Ovary (tissue), 9 donors: ENCODE data around the gene TRIOBP. TPM values are rescaled to one million over a fixed set of nuclear protein-coding genes. Genes with fewer than 3 reads are reported as not detected.
A peak's percentile ranks its signal among the peaks of the same experiment; 100 is the strongest.

Experiments
- DNase-seq, 5 donors: peaks; one replicate each; pipeline ENCODE4 v3.0.0-alpha.2; 2019 to 2020
- H3K27ac ChIP-seq, 2 donors: fragments of 200-600 bp; one replicate each; pipeline versions ENCODE4 v1.5.1 to v1.8.0; 2019 to 2022
- H3K27me3 ChIP-seq: fragments of 200-600 bp; one replicate; pipeline ENCODE4 v1.8.0; 2022
- H3K36me3 ChIP-seq: fragments of 200-600 bp; sonication (generic); one replicate; pipeline ENCODE4 v1.5.1; 2019
- H3K4me1 ChIP-seq: one replicate; pipeline ENCODE4 v1.8.1; 2013; ENCODE audit warnings: mild to moderate bottlenecking, moderate library complexity; ENCODE audit not compliant: insufficient read depth
- H3K4me3 ChIP-seq: fragments of 200-600 bp; sonication (generic); one replicate; pipeline ENCODE4 v1.5.1; 2017
- H3K9me3 ChIP-seq, 2 donors: fragments of 200-600 bp in 1 of 2; sonication (generic) in 1 of 2; one replicate each; pipeline versions ENCODE4 v1.5.1 to v1.8.1; 2013 to 2019; ENCODE audit warnings: mild to moderate bottlenecking in 1 of 2, moderate library complexity in 1 of 2
- CTCF ChIP-seq, 3 donors: fragments of 450-650 bp in 2 of 3; fragments of 200-600 bp in 1 of 3; IDR thresholded peaks; one replicate each; pipeline versions ENCODE4 v1.5.1 to v1.8.0; 2016 to 2022; ENCODE audit warnings: antibody characterized with exemption in 3 of 3, mild to moderate bottlenecking in 1 of 3
- EP300 ChIP-seq: sonication (generic); formaldehyde crosslinking; IDR thresholded peaks from one replicate; pipeline ENCODE4 v1.6.1; 2017; ENCODE audit warnings: antibody characterized with exemption
- POLR2A ChIP-seq: fragments of 450-650 bp; IDR thresholded peaks from one replicate; pipeline ENCODE4 v1.6.1; 2017; ENCODE audit warnings: antibody characterized with exemption, mild to moderate bottlenecking, moderate library complexity
- WGBS, 3 donors: extraction: QIAGEN DNeasy Blood & Tissue Kit in 1 of 3; methylation state at CpG; one replicate each; pipeline versions ENCODE4 v1.1.5 to v1.1.7; 2013 to 2017; 5-methylcytosine and 5-hydroxymethylcytosine counted together
- intact Hi-C, 4 donors: fragments of 100-400 bp; cut with DNase I; formaldehyde crosslinking; loops; one replicate each; pipeline versions ENCODE4 v1.11.0 to v1.15.1; 2022 to 2023
- polyA plus RNA-seq, 2 donors: library from polyadenylated mRNA; stranded (reverse); fragments of 200-250 nt in 1 of 2; fragments of 350-450 nt in 1 of 2; fragmentation: Illumina TruSeq in 1 of 2; extraction: RNeasy Lipid Tissue Mini Kit (QIAGEN cat#74804) in 1 of 2; gene quantifications; one replicate each; pipeline ENCODE4 v1.2.3, GENCODE V29; 2013 to 2014
- total RNA-seq, 7 donors: library from RNA; depleted of rRNA in 2 of 7; stranded (reverse); fragments of >200 nt in 2 of 7; fragmentation: NEBNext Ultra II Directional in 3 of 7; extraction: Animal tissue kit (Norgen Biotek cat#: 25700) in 3 of 7; gene quantifications; one replicate each; pipeline versions ENCODE4 v1.1.0 to v1.2.4, GENCODE V29; 2016 to 2023
- donor health status: DM: no; HTN: no; CAD: no; lungs with moderate emphysema.
- donor health status: DM: no; HTN: no; CAD: no.
- donor health status: Bipolar disorder and iron deficiency.
- donor health status: DM: yes; HTN: yes; CAD: no.
- donor health status: DM: no; HTN: no; CAD: no.
- donor health status: DM: yes; HTN: yes; CAD: no.

Gene TRIOBP
- total and polyA plus RNA-seq, 9 donors: 19.5 to 175 (median 86.8) TPM

- TF ChIP-seq EP300 (no peak), POLR2A (no peak), CTCF (IDR thresholded peaks at IDR 0.05) (no peak)
- Histone ChIP-seq H3K4me3 (no peak overlapping the region), H3K36me3 (no peaks in the 10 kb centered on the region), H3K9me3 (no peaks in the 10 kb centered on the region), H3K27ac (no peak overlapping the region), H3K27me3 (no peaks in the 10 kb centered on the region), H3K4me1 (peaks cover 6% of the 10 kb centered on the region)
- peak in 2 of 5 donors; percentile 31 to 68 for DNase-seq
- intact Hi-C loops: loop anchor here in 1 of 4 donors (5.0 kb wide), 1 partner anchor 138 kb away; no protein-coding TSS in a partner anchor
- 32 to 65% (median 33%) methylated on average over 16 of the region's 16 CpGs for WGBS, 3 donors
Observed at GRCh38 chr22:37664249-37665101, 32.4 kb upstream of the TRIOBP start.

GRCh38 chr22:37665487-37665886 lies 31.4 kb upstream of the TRIOBP start:
- intact Hi-C loops: no loop called here
- Histone ChIP-seq H3K27ac (no peak overlapping the region), H3K4me1 (peaks cover 3% of the 10 kb centered on the region), H3K9me3 (no peaks in the 10 kb centered on the region), H3K27me3 (no peaks in the 10 kb centered on the region), H3K4me3 (no peak overlapping the region), H3K36me3 (no peaks in the 10 kb centered on the region)
- 90 to 93% (median 90%) methylated on average over 24 of the region's 24 CpGs for WGBS, 3 donors
- DNase-seq: no peak
- TF ChIP-seq EP300 (no peak), CTCF (IDR thresholded peaks at IDR 0.05) (no peak)

GRCh38 chr22:37669586-37669985 lies 27.3 kb upstream of the TRIOBP start:
- Histone ChIP-seq H3K27me3 (no peaks in the 10 kb centered on the region), H3K27ac (no peak overlapping the region), H3K4me3 (no peak overlapping the region), H3K9me3 (no peaks in the 10 kb centered on the region), H3K36me3 (no peaks in the 10 kb centered on the region), H3K4me1 (peaks cover 9% of the 10 kb centered on the region)
- intact Hi-C loops: no loop called here
- WGBS, 3 donors: 30 to 54% (median 33%) methylated on average over 6 of the region's 6 CpGs
- DNase-seq: no peak
- TF ChIP-seq CTCF (IDR thresholded peaks at IDR 0.05): no peak
- no peak for TF ChIP-seq POLR2A
- TF ChIP-seq EP300: no peak

GRCh38 chr22:37672206-37672919 lies 24.5 kb upstream of the TRIOBP start:
- intact Hi-C loops: loop anchor here in 2 of 4 donors (5.0 to 10.0 kb wide), 2 partner anchors 48 to 50 kb away; no protein-coding TSS in a partner anchor
- no peaks in the 10 kb centered on the region for H3K36me3 ChIP-seq
- H3K4me3 ChIP-seq: no peak overlapping the region
- H3K9me3 ChIP-seq: no peaks in the 10 kb centered on the region
- H3K4me1 ChIP-seq: peaks cover 8% of the 10 kb centered on the region
- no peak for DNase-seq
- no peaks in the 10 kb centered on the region for H3K27me3 ChIP-seq
- TF ChIP-seq POLR2A: no peak
- TF ChIP-seq CTCF (IDR thresholded peaks at IDR 0.05): no peak
- TF ChIP-seq EP300: no peak
- H3K27ac ChIP-seq: peak overlapping the region in 1 of 2 donors; percentile 94
- 79 to 82% (median 81%) methylated on average over 15 of the region's 15 CpGs for WGBS, 3 donors
